Mammary epithelial cell (primary cell): ENCODE measurements around the gene SBF1.

Experiments used
- CTCF ChIP-seq, 2 donors: IDR thresholded peaks in 1 of 2; conservative IDR thresholded peaks in 1 of 2; 2 replicates each; pipeline ENCODE4 v1.5.1; 2011 to 2012; ENCODE audit warnings: inconsistent platforms in 2 of 2, low read length in 2 of 2, mild to moderate bottlenecking in 2 of 2, control low read depth in 1 of 2, low read depth in 1 of 2; ENCODE audit not compliant: insufficient read depth in 1 of 2; ENCODE audit errors: extremely low read depth in 1 of 2
- EZH2 ChIP-seq: IDR thresholded peaks from 2 replicates; pipeline ENCODE4 v1.6.1; 2012; ENCODE audit warnings: low read length, inconsistent platforms, borderline replicate concordance

GRCh38 chr22:50437511-50438304 lies 37.1 kb downstream of the SBF1 start:
- TF ChIP-seq CTCF (conservative IDR thresholded peaks at IDR 0.05 in 1 of 2, IDR thresholded peaks at IDR 0.05 in 1 of 2; ENCODE audit: extremely low read depth in 1 of 2, insufficient read depth in 1 of 2, low read depth in 1 of 2, low read length in 2 of 2) (no peak), EZH2 (no peak)
